H9 (cell line): Measurements from ENCODE around the gene TTC27. TPM values are rescaled to one million over a fixed set of nuclear protein-coding genes. Genes with fewer than 3 reads are reported as not detected.

ENCODE experiments used
- DNase-seq: peaks from one replicate; pipeline ENCODE4 v3.0.0-alpha.2; 2017
- H2AFZ ChIP-seq: one replicate; pipeline ENCODE4 v1.6.1; 2013; ENCODE audit warnings: mild to moderate bottlenecking, low read length, control low read depth, moderate library complexity
- H2AK5ac ChIP-seq: 2 replicates; pipeline ENCODE4 v1.6.1; 2013; ENCODE audit warnings: low read length, control low read depth, mixed read lengths; ENCODE audit not compliant: insufficient read length
- H2BK120ac ChIP-seq: one replicate; pipeline ENCODE4 v1.6.1; 2013; ENCODE audit warnings: low read depth, mild to moderate bottlenecking, low read length, control low read depth, inconsistent platforms; ENCODE audit not compliant: poor library complexity, severe bottlenecking
- H2BK12ac ChIP-seq: 2 replicates; pipeline ENCODE4 v1.6.1; 2013; ENCODE audit warnings: low read length, control low read depth, mixed read lengths, low read depth; ENCODE audit not compliant: insufficient read length
- H2BK15ac ChIP-seq: 2 replicates; pipeline ENCODE4 v1.6.1; 2013; ENCODE audit warnings: low read depth, low read length, control low read depth
- H2BK20ac ChIP-seq: one replicate; pipeline ENCODE4 v1.6.1; 2013; ENCODE audit warnings: low read depth, mild to moderate bottlenecking, low read length, control low read depth, inconsistent platforms; ENCODE audit not compliant: poor library complexity, severe bottlenecking
- H2BK5ac ChIP-seq: 2 replicates; pipeline ENCODE4 v1.6.1; 2013; ENCODE audit warnings: low read length, control low read depth, mixed read lengths; ENCODE audit not compliant: insufficient read length
- H3K14ac ChIP-seq: 2 replicates; pipeline ENCODE4 v1.6.1; 2013; ENCODE audit warnings: low read length, control low read depth; ENCODE audit not compliant: insufficient read depth
- H3K18ac ChIP-seq: 2 replicates; pipeline ENCODE4 v1.6.1; 2013; ENCODE audit warnings: low read depth, mild to moderate bottlenecking, mixed read lengths, low read length, control low read depth; ENCODE audit not compliant: insufficient read length
- H3K23ac ChIP-seq: 2 replicates; pipeline ENCODE4 v1.6.1; 2013; ENCODE audit warnings: low read length, control low read depth, mixed read lengths, low read depth; ENCODE audit not compliant: insufficient read length
- H3K23me2 ChIP-seq: 2 replicates; pipeline ENCODE4 v1.6.1; 2013; ENCODE audit warnings: low read depth, mild to moderate bottlenecking, mixed read lengths, low read length, control low read depth; ENCODE audit not compliant: insufficient read length, poor library complexity, severe bottlenecking
- H3K27ac ChIP-seq: 2 replicates; pipeline ENCODE4 v1.5.1; 2013; ENCODE audit warnings: low read length, control low read depth, mixed read lengths, low read depth; ENCODE audit not compliant: insufficient read length
- H3K27me3 ChIP-seq: 2 replicates; pipeline ENCODE4 v1.6.1; 2013; ENCODE audit warnings: low read length, control low read depth, inconsistent platforms; ENCODE audit not compliant: insufficient read depth
- H3K4ac ChIP-seq: 2 replicates; pipeline ENCODE4 v1.6.1; 2013; ENCODE audit warnings: low read depth, mild to moderate bottlenecking, control low read depth, inconsistent platforms, low read length, moderate library complexity
- H3K4me1 ChIP-seq: 2 replicates; pipeline ENCODE4 v1.6.1; 2013; ENCODE audit warnings: low read length, control low read depth, inconsistent platforms; ENCODE audit not compliant: insufficient read depth
- H3K4me2 ChIP-seq: 2 replicates; pipeline ENCODE4 v1.6.1; 2013; ENCODE audit warnings: low read length, control low read depth, mixed read lengths; ENCODE audit not compliant: insufficient read length, insufficient read depth
- H3K56ac ChIP-seq: 2 replicates; pipeline ENCODE4 v1.6.1; 2013; ENCODE audit warnings: low read depth, mild to moderate bottlenecking, mixed read lengths, low read length, control low read depth; ENCODE audit not compliant: insufficient read length
- H3K79me1 ChIP-seq: 2 replicates; pipeline ENCODE4 v1.6.1; 2013; ENCODE audit warnings: low read depth, mild to moderate bottlenecking, moderate library complexity, low read length, control low read depth, inconsistent platforms; ENCODE audit not compliant: insufficient read depth, poor library complexity, severe bottlenecking
- H3K79me2 ChIP-seq: 2 replicates; pipeline ENCODE4 v1.6.1; 2013; ENCODE audit warnings: low read length, control low read depth, inconsistent platforms; ENCODE audit not compliant: insufficient read depth
- H3K9ac ChIP-seq: 2 replicates; pipeline ENCODE4 v1.6.1; 2013; ENCODE audit warnings: low read length, control low read depth, mixed read lengths; ENCODE audit not compliant: insufficient read length; ENCODE audit errors: extremely low read depth
- H3K9me3 ChIP-seq: one replicate; pipeline ENCODE4 v1.6.1; 2013; ENCODE audit warnings: low read depth, low read length, inconsistent platforms; ENCODE audit not compliant: control insufficient read depth
- H3T11ph ChIP-seq: one replicate; pipeline ENCODE4 v1.6.1; 2013; ENCODE audit warnings: mild to moderate bottlenecking, low read length, control low read depth, inconsistent platforms
- H4K20me1 ChIP-seq: one replicate; pipeline ENCODE4 v1.6.1; 2013; ENCODE audit not compliant: control insufficient read depth, insufficient read length, insufficient read depth
- H4K5ac ChIP-seq: 2 replicates; pipeline ENCODE4 v1.6.1; 2013; ENCODE audit warnings: low read depth, mild to moderate bottlenecking, mixed read lengths, low read length, control low read depth; ENCODE audit not compliant: insufficient read length
- H4K8ac ChIP-seq: replicated peaks from 2 replicates; pipeline ENCODE4 v1.6.1; 2013; ENCODE audit warnings: low read length, control low read depth, mixed read lengths, low read depth; ENCODE audit not compliant: insufficient read length
- H4K91ac ChIP-seq: 2 replicates; pipeline ENCODE4 v1.6.1; 2013; ENCODE audit warnings: low read depth, mild to moderate bottlenecking, moderate library complexity, mixed read lengths, low read length, control low read depth; ENCODE audit not compliant: insufficient read length
- H3K27ac Mint-ChIP-seq, 3 experiments: 2 replicates in 2 of 3; 3 replicates in 1 of 3; pipeline ENCODE4 v1.8.0; 2020 to 2021; ENCODE audit warnings: mixed read lengths in 3 of 3, mild to moderate bottlenecking in 1 of 3, moderate library complexity in 1 of 3
- H3K27me3 Mint-ChIP-seq: 2 replicates; pipeline ENCODE4 v1.8.0; 2021; ENCODE audit warnings: low read depth, mild to moderate bottlenecking, moderate library complexity, mixed read lengths
- H3K36me3 Mint-ChIP-seq, 3 experiments: 2 replicates in 2 of 3; 3 replicates in 1 of 3; pipeline ENCODE4 v1.8.0; 2020 to 2021; ENCODE audit warnings: low read depth in 3 of 3, mixed read lengths in 3 of 3; ENCODE audit not compliant: insufficient read depth in 1 of 3
- H3K4me1 Mint-ChIP-seq, 2 experiments: 2 replicates each; pipeline ENCODE4 v1.8.0; 2020; ENCODE audit warnings: mixed read lengths in 2 of 2
- H3K4me3 Mint-ChIP-seq, 2 experiments: 2 replicates in 1 of 2; 3 replicates in 1 of 2; pipeline ENCODE4 v1.8.0; 2020 to 2021; ENCODE audit warnings: mild to moderate bottlenecking in 2 of 2, mixed read lengths in 2 of 2, moderate library complexity in 1 of 2
- H3K9me3 Mint-ChIP-seq, 2 experiments: 2 replicates in 1 of 2; 3 replicates in 1 of 2; pipeline ENCODE4 v1.8.0; 2020; ENCODE audit warnings: mild to moderate bottlenecking in 2 of 2, mixed read lengths in 2 of 2, moderate library complexity in 1 of 2
- WGBS: extraction: QIAGEN DNeasy Blood & Tissue Kit; methylation state at CpG from one replicate; pipeline ENCODE4 v1.1.7; 2013; ENCODE audit warnings: missing lambda C conversion rate, low lambda C conversion rate, mixed read lengths; ENCODE audit not compliant: insufficient read length; ENCODE audit errors: extremely low coverage; 5-methylcytosine and 5-hydroxymethylcytosine counted together
- total RNA-seq: library from RNA; stranded (reverse); gene quantifications from 2 replicates; pipeline ENCODE4 v1.2.1, GENCODE V29; 2021
- TF ChIP-seq, protein P1 (sequence below): fragments of 200-600 bp; sonication (generic); conservative IDR thresholded peaks from 3 replicates; pipeline ENCODE4 v1.8.0; 2021; ENCODE audit warnings: antibody characterized with exemption, mild to moderate bottlenecking

TTC27 gene
- total RNA-seq, 1 experiment from 2014 or later, result 26.0 TPM

DNA sequence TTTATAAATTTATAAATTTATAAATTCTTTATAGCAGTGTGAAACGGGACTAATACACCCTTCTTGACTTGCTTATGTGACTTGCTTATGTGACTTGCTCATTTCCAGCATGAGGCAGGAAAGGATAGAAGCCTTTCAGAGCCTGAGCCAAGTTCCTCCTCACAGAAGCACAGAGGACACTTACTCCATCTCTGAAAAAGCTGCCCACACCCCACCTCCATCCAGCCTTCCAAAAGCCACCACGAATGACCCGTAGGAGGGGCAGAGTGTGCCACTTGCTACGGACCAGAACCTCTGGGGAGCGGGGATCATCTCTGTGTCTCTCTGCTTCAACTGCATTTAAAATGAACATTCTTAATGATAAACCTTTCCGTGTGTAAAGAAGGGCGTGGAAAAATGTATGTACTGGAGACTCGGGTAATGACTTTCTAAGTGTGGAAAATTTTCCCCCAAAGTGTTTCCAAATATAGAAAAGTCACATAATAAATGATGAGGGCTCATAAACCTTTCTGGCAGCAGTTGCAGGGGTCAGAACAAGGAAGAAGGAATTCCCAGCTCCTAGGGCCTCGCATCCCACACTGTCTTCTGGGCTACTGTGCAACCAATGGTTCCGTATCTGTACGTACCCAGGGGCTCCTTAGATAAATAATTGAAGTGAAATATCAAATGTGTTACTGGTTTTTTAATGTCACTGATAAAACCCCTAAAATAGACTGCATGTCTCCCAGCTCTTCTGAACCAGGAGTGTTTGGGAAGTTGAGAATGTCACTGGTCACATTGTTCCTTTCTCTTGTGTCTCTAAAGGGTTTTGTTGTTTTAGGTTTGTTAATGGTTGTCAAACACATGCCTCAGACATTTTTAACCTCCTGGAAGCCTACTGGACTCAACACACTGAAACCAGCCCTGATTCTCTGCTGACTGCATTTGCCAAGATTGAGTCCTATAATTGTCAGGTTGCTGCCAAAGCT is 214.4 kb downstream of the TTC27 start:
- Histone ChIP-seq H2AFZ (no peak overlapping the region), H3K9me3 (no peaks in the 10 kb centered on the region), H3K4me1 (no peaks in the 10 kb centered on the region), H3K27me3 (no peaks in the 10 kb centered on the region), H3K23ac (no peak overlapping the region), H4K20me1 (no peaks in the 10 kb centered on the region), H3T11ph (no peak overlapping the region), H2BK5ac (no peak overlapping the region), H3K23me2 (no peaks in the 10 kb centered on the region), H3K4me2 (no peak overlapping the region), H3K14ac (no peak overlapping the region), H3K79me1 (no peaks in the 10 kb centered on the region), H2BK12ac (no peak overlapping the region), H4K5ac (no peak overlapping the region), H3K18ac (no peak overlapping the region), H4K91ac (no peak overlapping the region), H3K4ac (no peak overlapping the region), H3K9ac (no peak overlapping the region), H2BK15ac (no peak overlapping the region), H3K56ac (no peak overlapping the region), H3K27ac (no peak overlapping the region), H4K8ac (no peak overlapping the region), H2AK5ac (no peak overlapping the region), H2BK20ac (no peak overlapping the region), H2BK120ac (no peak overlapping the region), H3K79me2 (no peaks in the 10 kb centered on the region; the same call in 1 of the 2 replicates)
- DNase-seq, result no peak
- H3K4me3 Mint-ChIP-seq, result no peak overlapping the region
- peaks cover 2 to 23% (median 16%) of the 10 kb centered on the region in 3 experiments; a peak in 5 of 7 replicates for H3K36me3 Mint-ChIP-seq
- H3K4me1 Mint-ChIP-seq, result no peaks in the 10 kb centered on the region
- TF ChIP-seq, protein P1, sequence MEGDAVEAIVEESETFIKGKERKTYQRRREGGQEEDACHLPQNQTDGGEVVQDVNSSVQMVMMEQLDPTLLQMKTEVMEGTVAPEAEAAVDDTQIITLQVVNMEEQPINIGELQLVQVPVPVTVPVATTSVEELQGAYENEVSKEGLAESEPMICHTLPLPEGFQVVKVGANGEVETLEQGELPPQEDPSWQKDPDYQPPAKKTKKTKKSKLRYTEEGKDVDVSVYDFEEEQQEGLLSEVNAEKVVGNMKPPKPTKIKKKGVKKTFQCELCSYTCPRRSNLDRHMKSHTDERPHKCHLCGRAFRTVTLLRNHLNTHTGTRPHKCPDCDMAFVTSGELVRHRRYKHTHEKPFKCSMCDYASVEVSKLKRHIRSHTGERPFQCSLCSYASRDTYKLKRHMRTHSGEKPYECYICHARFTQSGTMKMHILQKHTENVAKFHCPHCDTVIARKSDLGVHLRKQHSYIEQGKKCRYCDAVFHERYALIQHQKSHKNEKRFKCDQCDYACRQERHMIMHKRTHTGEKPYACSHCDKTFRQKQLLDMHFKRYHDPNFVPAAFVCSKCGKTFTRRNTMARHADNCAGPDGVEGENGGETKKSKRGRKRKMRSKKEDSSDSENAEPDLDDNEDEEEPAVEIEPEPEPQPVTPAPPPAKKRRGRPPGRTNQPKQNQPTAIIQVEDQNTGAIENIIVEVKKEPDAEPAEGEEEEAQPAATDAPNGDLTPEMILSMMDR, result no peak
- no peak overlapping the region for H3K27ac Mint-ChIP-seq
- no CpG with 5 or more reads among the region's 11 CpGs for WGBS
- peaks cover 26 to 27% of the 10 kb centered on the region in 2 experiments for H3K9me3 Mint-ChIP-seq
- peaks cover 3% of the 10 kb centered on the region; the same call in 1 of the 2 replicates for H3K27me3 Mint-ChIP-seq
